MM.1S (cell line): ENCODE measurements around the gene RAG2.

Experiments
- CTCF ChIP-seq: fragments of 300-600 bp; sonication (generic); IDR thresholded peaks from 2 replicates; pipeline ENCODE4 v1.5.1; 2016; ENCODE audit warnings: antibody characterized with exemption, low read length, mixed read lengths
- EZH2 ChIP-seq: fragments of 300-600 bp; sonication (generic); optimal IDR thresholded peaks from 2 replicates; pipeline ENCODE3; 2017; ENCODE audit warnings: low read depth, mild to moderate bottlenecking, antibody characterized with exemption, low read length, mixed read lengths
- EZH2phosphoT487 ChIP-seq: fragments of 300-600 bp; sonication (generic); IDR thresholded peaks from 2 replicates; pipeline ENCODE4 v1.6.1; 2018; ENCODE audit warnings: antibody characterized with exemption, low read length

GRCh38 chr11:36631774-36632173 lies 33.7 kb upstream of the RAG2 start:
- TF ChIP-seq EZH2phosphoT487 (no peak), CTCF (no peak), EZH2 (no peak)
